Kidney (tissue), 14 donors: ENCODE results near the gene ACP1. TPM values are rescaled to one million over a fixed set of nuclear protein-coding genes. Genes with fewer than 3 reads are reported as not detected.
"Not testable (repeated sequence)": the region's sequence is repeated elsewhere in the genome, so short reads cannot be mapped to it uniquely, and the experiment has no call there.

ENCODE experiments used
- DNase-seq, 5 donors: peaks; one replicate each; pipeline ENCODE4 v3.0.0-alpha.2; 2013 to 2020
- FAIRE-seq: peaks from 2 replicates; lab custom pipeline; 2012; peaks lifted over from hg19 to GRCh38; lab: Jason Lieb, UNC
- H3K27ac ChIP-seq, 2 donors: one replicate each; pipeline ENCODE4 v1.7.0; 2013; ENCODE audit warnings: low read depth in 2 of 2, low read length in 2 of 2, inconsistent platforms in 1 of 2
- H3K27me3 ChIP-seq: one replicate; pipeline ENCODE4 v1.7.1; 2013; ENCODE audit warnings: low read length, inconsistent platforms; ENCODE audit not compliant: control insufficient read depth, insufficient read depth
- H3K36me3 ChIP-seq, 3 donors: one replicate each; pipeline versions ENCODE4 v1.7.0 to v1.7.1; 2013; ENCODE audit warnings: low read length in 3 of 3, control low read depth in 1 of 3, inconsistent platforms in 1 of 3; ENCODE audit not compliant: insufficient read depth in 3 of 3, control insufficient read depth in 2 of 3
- H3K4me1 ChIP-seq, 3 donors: one replicate each; pipeline versions ENCODE4 v1.7.0 to v1.7.1; 2013; ENCODE audit warnings: low read length in 3 of 3, inconsistent platforms in 1 of 3, low read depth in 1 of 3; ENCODE audit not compliant: control insufficient read depth in 2 of 3, insufficient read depth in 2 of 3
- H3K4me3 ChIP-seq, 3 donors: one replicate each; pipeline versions ENCODE4 v1.7.0 to v1.8.1; 2013; ENCODE audit warnings: low read length in 3 of 3, control low read depth in 1 of 3, inconsistent platforms in 1 of 3
- H3K9ac ChIP-seq, 3 donors: one replicate each; pipeline versions ENCODE4 v1.7.0 to v1.7.1; 2013; ENCODE audit warnings: low read length in 3 of 3, control low read depth in 1 of 3, inconsistent platforms in 1 of 3
- H3K9me3 ChIP-seq, 3 donors: one replicate each; pipeline versions ENCODE4 v1.7.0 to v1.7.1; 2013; ENCODE audit warnings: low read length in 3 of 3, control low read depth in 1 of 3, inconsistent platforms in 1 of 3; ENCODE audit not compliant: control insufficient read depth in 2 of 3, insufficient read depth in 1 of 3
- intact Hi-C: fragments of 100-400 bp; cut with DNase I; formaldehyde crosslinking; loops from one replicate; pipeline ENCODE4 v1.11.1; 2022
- polyA plus RNA-seq: library from polyadenylated mRNA; stranded (reverse); fragments of 350-450 nt; fragmentation: Illumina TruSeq; extraction: RNeasy Lipid Tissue Mini Kit (QIAGEN cat#74804); gene quantifications from one replicate; pipeline ENCODE4 v1.2.3, GENCODE V29; 2014; ENCODE audit warnings: low read depth, low replicate concordance; ENCODE audit not compliant: insufficient read depth
- total RNA-seq: library from RNA; stranded (reverse); fragmentation: NEBNext Ultra II Directional; extraction: Animal tissue kit (Norgen Biotek cat#: 25700); gene quantifications from one replicate; pipeline ENCODE4 v1.2.1, GENCODE V29; 2021
- TF ChIP-seq, protein P1 (sequence below): IDR thresholded peaks from 3 replicates; pipeline ENCODE4 v1.5.1; 2012; ENCODE audit warnings: mild to moderate bottlenecking, moderate library complexity, borderline replicate concordance; ENCODE audit not compliant: insufficient read depth; ENCODE audit errors: extremely low read depth
- donor health status: control.
- donor health status: control.
- donor health status: control.
- donor health status: control.
- donor health status: control.
- donor health status: DM: yes; HTN: yes; CAD: no.
- donor health status: Normal renal cell carcinoma (clear cell type).

ACP1 gene
- total and polyA plus RNA-seq, 2 donors from 2014 or later: 75.1 to 122 TPM

GRCh38 chr2:314561-315336 lies 50.0 kb downstream of the ACP1 start:
- Histone ChIP-seq H3K4me3 (no peak overlapping the region), H3K4me1 (no peaks in the 10 kb centered on the region), H3K27me3 (no peaks in the 10 kb centered on the region), H3K27ac (no peak overlapping the region), H3K36me3 (no peaks in the 10 kb centered on the region), H3K9ac (no peak overlapping the region), H3K9me3 (no peaks in the 10 kb centered on the region)
- TF ChIP-seq, protein P1, sequence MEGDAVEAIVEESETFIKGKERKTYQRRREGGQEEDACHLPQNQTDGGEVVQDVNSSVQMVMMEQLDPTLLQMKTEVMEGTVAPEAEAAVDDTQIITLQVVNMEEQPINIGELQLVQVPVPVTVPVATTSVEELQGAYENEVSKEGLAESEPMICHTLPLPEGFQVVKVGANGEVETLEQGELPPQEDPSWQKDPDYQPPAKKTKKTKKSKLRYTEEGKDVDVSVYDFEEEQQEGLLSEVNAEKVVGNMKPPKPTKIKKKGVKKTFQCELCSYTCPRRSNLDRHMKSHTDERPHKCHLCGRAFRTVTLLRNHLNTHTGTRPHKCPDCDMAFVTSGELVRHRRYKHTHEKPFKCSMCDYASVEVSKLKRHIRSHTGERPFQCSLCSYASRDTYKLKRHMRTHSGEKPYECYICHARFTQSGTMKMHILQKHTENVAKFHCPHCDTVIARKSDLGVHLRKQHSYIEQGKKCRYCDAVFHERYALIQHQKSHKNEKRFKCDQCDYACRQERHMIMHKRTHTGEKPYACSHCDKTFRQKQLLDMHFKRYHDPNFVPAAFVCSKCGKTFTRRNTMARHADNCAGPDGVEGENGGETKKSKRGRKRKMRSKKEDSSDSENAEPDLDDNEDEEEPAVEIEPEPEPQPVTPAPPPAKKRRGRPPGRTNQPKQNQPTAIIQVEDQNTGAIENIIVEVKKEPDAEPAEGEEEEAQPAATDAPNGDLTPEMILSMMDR: no peak
- DNase-seq: peak in 1 of 5 donors; percentile 68
- FAIRE-seq: no peak
- intact Hi-C loops: no loop called here

DNA sequence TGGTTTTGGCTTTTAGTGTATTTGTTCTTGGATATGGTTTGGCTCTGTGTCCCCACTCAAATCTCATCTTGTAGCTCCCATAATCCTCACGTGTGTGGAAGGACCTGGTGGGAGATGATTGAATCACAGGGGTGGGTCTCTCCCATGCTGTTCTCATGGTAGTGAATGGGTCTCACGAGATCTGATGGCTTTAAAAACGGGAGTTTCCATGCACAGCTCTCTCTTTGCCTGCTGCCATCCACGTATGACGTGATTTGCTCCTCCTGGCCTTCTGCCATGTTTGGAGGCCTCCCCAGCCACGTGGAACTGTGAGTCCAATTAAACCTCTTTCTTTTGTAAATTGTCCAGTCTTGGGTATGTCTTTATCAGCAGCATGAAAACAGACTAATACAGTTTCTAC lies 51.2 kb downstream of the ACP1 start:
- H3K4me1 ChIP-seq, H3K4me3 ChIP-seq, DNase-seq, H3K9ac ChIP-seq, FAIRE-seq, H3K9me3 ChIP-seq, H3K27ac ChIP-seq, intact Hi-C loops, H3K36me3 ChIP-seq, H3K27me3 ChIP-seq: not testable (repeated sequence)

DNA sequence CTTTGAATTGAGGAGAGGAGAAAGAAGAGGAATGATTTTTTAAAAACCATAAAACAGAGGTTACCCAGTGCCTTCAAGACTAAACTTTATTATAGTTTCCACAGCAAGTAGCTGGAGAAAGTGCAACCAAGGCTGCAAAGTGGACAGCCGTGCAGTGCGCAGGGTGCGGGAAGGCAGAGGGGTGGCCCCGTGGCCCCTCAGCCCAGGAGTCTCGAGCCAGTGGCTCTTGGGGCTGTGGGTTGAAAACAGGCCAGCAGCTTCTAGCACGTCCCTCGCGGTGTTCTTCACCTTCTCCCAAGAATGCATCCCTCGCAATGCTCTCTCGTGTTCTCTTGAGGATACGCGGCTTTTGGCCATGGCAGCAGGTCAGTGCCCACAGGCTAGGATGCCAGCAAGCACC lies 51.6 kb downstream of the ACP1 start:
- intact Hi-C loops: no loop called here
- Histone ChIP-seq H3K36me3 (no peaks in the 10 kb centered on the region), H3K9ac (no peak overlapping the region), H3K4me1 (no peaks in the 10 kb centered on the region), H3K27me3 (no peaks in the 10 kb centered on the region), H3K4me3 (no peak overlapping the region), H3K9me3 (no peaks in the 10 kb centered on the region), H3K27ac (no peak overlapping the region)
- DNase-seq: no peak
- FAIRE-seq: no peak
- TF ChIP-seq, protein P1: no peak

DNA sequence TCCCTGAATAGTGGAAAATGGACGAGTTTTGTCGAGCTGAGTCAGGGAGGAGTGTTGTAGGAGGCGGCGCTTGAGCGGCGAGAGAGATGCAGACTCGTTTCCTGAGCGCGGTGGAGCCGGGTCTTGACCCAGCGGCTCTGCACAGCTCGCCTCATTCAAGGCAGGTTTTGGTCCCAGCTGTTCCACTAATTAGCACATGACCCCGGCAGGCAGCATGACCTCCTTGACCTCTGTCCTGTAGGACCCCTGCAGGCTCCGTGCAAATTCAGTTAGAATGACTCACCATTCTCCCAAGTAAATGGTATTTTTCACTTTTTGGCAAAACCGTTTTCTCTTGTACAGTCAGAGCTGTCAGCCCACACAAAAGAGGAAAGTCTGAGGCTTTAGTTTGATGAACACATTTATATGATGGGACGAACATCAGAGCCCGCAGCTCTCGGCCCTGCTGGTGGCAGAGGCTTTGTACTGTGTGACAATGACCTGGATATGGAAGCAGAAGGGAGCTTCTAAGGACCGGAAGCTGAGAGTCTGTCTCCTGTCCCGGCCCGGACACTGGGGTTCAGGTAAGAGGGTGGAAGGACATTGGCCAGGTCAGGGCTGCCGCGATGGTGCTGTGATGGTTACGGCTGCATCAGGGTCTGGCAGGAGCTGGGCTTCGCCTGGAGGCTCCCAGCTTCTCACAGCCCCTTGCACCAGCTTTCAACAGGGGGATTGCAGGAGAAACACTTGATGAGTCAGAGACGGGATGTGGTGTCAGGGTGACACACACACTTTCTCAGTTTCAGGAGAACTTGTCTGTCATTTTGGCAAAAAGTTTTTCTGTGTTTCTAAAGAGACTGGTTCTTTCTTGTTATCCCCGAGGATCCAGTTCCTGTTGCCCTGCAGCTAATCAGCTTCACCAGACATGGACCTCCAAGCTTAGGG lies 53.0 kb downstream of the ACP1 start:
- intact Hi-C loops: no loop called here
- H3K4me3 ChIP-seq: no peak overlapping the region
- no peak overlapping the region for H3K9ac ChIP-seq
- no peaks in the 10 kb centered on the region for H3K4me1 ChIP-seq
- no peaks in the 10 kb centered on the region for H3K36me3 ChIP-seq
- FAIRE-seq (no peak), DNase-seq (peak in 1 of 5 donors; percentile 53)
- TF ChIP-seq, protein P1: no peak
- H3K9me3 ChIP-seq: no peaks in the 10 kb centered on the region
- H3K27me3 ChIP-seq: no peaks in the 10 kb centered on the region
- H3K27ac ChIP-seq: no peak overlapping the region
